ACHN (cell line): Measurements from ENCODE around the gene MMP11.

Experiments used
- DNase-seq: peaks from one replicate; pipeline ENCODE4 v3.0.0-alpha.2; 2015
- in situ Hi-C: cut with HindIII; loops from 2 replicates; pipeline ENCODE4 v1.10.0; 2017; ENCODE audit warnings: low sequenced_read_pairs, low pct_ligation_motif_present, low pct_unique_long_range_greater_than_20kb

MMP11 gene

DNA sequence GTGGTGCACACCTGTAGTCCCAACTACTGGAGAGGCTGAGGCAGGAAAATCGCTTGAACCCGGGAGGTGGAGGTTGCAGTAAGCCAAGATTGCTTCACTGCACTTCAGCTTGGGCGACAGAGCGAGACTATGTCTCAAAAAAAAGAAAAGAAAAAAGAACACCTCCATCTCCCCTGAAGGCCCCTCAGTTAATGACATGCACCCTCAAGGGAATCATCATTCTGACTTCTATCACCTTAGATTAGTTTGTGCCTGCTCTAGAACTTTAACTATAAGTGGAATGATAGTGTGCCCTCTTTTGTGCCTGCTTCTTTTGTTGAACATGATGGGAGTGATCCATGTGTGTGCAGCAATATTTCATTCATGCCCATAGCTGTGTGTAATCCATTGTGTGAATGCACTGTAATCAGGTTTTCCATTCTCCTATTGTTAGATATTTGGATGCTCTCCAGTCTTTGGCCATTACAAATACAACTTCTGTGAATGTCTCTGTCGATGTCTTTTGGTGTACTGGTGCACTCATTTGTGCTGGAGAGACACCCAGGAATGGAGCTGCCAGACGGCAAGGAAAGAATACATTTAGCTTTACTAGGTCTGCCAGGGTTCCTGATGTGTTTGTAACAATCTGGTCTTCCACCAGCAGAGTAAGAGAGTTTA, 17.5 kb upstream of the MMP11 start:
- no peak for DNase-seq
- in situ Hi-C loops = no loop called here

DNA sequence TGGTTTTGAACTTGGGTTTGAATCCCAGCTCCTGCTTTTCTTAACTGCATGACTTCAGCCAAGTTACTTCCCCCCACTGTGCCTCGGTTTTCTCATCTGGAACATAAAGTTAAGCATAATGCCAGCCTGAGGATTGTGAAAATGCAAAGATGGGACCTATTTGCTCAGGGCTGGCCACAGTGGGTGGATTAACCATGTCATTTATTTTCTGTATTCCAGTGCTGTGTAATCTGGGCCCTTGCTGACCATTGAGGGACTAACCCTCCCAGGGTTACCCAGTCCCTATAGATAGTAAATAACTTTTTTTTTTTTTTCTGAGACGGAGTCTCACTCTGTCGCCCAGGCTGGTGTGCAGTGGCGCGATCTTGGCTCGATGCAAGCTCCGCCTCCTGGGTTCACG, 16.9 kb upstream of the MMP11 start:
- no peak for DNase-seq
- in situ Hi-C loops = no loop called here

DNA sequence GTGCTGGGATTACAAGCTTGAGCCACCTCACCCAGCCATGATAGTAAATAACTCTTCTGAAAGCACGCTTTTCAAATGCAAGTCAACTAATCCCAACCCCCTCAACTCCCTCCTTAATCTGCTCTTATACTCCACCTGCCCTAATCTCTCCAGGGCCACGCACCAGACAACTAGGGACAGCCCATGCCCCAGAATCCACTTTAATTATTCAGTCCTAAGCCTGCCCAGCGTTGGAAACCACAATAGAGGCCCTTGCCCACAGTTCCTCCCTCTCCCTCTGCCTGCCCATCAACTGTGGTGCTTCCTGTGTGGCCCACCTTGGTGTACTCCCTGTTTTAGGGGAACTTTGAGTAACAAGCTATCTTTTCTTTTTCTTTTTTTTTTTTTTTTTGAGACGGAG, 15.8 kb upstream of the MMP11 start:
- in situ Hi-C loops = no loop called here
- no peak for DNase-seq

DNA sequence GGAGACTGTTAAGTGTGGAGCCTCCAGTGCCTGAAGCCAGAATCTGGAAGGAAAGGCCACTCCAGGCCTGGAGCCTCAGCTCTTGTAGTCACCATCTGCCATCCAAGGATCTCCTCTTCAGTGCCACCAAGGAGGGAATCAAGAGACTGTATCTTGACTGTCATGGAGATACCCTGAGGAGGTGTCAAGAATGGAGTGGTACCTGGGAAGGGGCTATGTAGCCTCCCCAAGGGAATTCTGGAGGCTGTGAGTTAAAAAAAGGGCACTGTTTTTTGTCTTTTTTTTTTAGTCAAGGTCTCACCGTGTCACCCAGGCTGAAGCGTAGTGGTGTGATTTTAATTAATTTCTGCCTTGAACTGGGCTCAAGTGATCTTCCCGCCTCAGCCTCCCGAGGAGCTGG, 13.1 kb upstream of the MMP11 start:
- in situ Hi-C loops = no loop called here
- DNase-seq = no peak

DNA sequence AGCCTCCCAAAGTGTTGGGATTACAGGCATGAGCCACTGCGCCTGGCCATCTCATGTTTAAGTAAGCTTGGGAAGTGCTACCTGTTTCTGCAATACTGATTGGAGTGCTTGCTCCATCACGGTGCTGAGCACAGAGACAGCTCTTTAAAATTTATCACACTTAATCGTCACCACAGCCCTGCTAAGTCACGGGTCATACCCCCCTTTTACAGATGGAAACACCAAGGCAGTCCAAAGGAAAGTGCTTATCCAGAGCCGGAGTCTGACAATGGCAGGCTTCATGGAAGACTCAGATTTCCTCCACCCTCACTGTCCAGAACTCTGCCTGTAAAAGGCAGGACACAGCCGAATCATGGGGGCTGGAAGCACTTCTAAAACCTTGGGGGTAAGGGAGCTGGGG, 12.6 kb upstream of the MMP11 start:
- DNase-seq = no peak
- in situ Hi-C loops = no loop called here

DNA sequence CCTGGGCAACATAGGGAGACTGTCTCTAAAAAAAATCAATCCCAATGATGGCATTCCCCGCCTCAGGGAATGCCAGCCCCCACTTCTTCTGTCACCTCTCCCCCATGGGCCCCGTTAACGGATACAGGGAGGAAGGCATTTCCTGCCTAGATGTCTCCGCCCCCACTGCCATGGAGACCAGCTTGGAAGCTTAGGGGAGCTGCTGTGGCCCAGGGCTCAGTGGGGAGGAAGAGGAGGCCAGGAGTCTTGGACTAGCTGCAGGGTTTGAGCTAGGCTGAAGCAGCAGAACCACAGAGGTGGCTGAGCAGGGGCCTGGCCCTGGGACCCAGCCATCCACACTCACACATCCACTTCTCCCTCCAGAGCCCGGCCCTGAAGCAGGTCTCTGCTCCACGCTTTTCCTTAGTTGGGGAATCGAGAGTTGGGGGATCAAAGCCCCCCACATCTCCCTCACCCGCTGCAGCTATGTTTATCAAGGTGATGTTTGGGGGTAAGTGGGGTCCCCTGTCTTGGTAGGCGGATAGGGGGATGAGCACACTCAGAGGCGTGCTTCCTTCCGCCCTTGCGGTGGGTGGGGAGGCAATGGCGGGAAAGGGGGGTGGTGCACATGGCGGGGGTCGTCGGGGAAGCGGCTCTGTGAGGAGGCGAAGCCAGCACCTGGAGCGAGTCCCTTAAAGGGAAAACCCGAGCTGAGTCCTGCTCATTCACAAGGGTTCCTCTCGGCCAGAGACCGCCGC, 9.6 kb upstream of the MMP11 start, which contains the start of gene C22orf15:
Gene C22orf15 (plus strand): TSS at position 149 of the 737 bp plus-strand sequence. CDS start 317 bp downstream, at position 466.
- DNase-seq = no peak
- in situ Hi-C loops = no loop called here

DNA sequence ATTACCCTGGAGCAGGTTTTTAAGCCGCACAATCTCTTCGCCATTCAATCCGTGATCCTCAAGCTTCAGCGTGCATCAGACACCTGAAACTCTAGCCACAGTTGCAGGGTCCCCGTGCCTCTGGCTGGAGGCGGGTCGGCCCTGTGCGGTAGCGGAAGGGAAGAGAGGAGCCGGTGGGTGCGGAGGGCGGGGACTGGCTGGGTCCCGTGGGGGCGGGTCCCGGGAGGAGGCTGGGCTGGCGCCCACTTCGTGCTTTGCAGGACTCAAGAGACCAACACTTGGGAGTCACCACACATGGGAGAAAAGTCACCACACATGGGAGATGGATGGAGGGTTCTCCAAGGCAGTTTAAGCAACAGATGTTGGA, 9.1 kb upstream of the MMP11 start:
- in situ Hi-C loops = no loop called here
- DNase-seq = no peak

DNA sequence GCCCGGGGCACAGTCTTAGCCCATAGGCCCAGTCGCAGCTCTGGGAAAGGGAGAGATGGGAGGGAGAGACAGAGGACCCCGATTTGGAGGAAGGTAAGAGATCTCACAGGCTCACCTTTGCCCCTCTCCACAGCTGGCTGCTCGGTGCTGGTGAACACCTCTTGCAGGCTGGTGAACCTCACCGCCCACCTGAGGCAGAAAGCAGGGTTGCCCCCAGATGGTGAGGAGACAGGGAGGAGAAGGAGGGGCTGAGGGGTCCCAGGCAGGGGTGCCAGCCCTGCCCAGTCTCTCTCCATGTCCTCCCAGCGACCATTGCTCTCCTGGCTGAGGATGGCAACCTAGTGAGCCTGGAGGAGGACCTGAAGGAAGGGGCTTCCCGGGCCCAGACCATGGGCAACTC, 8.7 kb upstream of the MMP11 start:
- in situ Hi-C loops = no loop called here
- DNase-seq = no peak

DNA sequence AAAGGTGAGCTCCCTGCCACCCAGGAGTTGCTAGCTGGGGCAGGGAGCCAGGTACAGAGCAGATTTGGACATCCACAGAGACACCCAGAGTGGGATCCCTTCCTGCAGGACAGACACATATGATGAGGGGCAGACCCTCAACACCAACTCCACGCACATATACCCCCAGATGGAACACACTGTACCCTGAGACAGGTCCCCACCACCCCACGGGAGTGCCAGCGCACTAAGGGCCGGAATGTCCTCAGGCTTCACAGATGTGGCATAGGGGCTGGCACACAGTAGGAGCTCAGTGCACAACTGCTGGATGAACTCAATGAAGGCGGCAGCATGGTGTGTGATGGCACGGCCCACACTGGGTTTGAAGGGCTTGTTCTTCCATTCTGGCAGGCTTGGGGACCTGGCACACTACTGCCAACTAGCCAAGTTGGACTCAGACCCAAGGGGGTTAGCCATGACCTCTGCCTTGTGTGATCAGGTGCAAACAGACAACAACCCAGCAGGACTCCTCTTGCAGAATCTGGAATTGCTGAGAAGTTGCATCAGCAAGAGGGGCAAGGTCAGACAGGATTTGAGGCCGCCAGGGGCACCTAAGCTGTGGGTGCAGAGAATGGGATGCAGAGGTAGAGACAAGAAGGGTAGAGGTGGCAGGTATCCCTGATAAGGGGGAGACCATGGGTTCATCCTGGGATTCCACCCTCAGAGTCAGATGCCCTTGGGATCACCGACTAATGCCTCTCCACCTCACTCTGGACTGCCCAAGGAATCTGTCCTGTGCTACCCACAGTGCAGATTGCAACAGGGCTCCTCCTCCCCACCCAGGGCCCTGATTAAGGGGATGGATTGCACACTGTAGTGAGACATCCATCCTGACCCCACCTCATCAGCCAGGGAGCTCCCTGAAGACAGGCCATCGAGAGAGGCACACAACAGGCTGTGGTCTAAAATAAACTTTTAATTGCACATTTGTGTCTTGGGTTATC, 7.5 kb upstream of the MMP11 start:
- no peak for DNase-seq
- in situ Hi-C loops = no loop called here

DNA sequence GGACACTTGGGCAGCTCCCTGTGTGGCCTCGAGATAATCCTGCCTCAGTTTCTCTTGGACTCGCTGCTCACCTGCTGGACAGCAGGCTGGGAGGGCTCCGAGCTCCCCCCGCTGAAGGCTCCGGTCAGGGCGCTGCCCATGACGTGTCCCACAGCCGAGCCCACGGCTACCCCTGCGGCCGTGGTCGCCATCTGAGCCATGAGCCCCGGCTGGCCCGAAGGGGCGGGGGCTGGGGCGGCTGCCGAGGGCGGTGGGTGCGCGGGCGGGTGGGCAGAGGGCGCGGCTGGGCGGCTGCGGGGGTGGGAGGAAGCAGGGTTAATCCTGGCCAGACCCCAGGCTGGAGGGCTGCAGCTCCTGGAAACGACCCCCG, 5.4 kb upstream of the MMP11 start:
- in situ Hi-C loops = no loop called here
- no peak for DNase-seq

DNA sequence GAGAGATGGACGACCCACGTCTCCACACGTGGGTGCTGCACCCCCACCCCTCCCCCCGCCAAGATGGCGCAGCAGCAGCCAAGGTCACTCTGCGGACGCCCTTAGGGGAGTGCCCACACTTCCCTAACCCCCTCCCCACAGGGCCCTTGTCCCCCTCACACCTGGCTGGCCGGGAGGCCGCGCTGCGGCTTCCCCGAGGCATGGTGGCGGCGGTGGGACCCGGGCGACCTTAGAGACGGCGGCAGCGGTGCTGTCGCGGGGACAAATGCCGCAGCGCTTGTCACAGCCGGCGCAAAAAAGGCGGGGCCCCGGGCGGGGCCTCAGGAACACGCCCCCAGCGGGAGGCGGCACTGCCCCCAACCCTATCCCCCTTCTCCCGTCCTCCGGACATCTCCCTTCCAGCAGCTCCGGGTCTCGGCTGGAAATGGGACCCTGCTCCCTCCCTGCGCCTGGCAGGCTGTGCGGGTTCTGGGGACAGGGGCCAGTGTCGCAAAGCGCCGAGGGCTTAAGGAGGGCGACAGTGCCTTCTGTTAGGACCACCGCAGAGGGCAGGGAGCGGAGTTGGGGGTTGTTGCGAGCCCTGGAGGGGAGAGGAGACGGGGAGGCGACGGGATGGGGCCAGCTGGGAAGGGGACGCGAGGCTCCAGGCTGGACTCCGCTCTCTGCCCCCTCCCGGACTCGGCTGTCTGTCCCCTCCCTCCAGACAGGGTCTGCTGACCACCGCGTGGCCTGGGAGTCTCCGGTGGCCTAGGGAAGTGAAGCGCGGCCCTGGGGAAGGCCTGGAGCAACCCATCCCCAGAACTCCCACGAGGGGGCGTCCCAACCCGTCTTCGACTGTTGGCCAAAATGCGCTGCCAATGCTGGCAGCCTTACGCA, 4.7 kb upstream of the MMP11 start, which contains the start of gene CHCHD10:
Gene CHCHD10 (minus strand): TSS at position 300 of the 876 bp plus-strand sequence. CDS start 98 bp downstream, at position 202.
- DNase-seq = peak; percentile 72
- in situ Hi-C loops = no loop called here

DNA sequence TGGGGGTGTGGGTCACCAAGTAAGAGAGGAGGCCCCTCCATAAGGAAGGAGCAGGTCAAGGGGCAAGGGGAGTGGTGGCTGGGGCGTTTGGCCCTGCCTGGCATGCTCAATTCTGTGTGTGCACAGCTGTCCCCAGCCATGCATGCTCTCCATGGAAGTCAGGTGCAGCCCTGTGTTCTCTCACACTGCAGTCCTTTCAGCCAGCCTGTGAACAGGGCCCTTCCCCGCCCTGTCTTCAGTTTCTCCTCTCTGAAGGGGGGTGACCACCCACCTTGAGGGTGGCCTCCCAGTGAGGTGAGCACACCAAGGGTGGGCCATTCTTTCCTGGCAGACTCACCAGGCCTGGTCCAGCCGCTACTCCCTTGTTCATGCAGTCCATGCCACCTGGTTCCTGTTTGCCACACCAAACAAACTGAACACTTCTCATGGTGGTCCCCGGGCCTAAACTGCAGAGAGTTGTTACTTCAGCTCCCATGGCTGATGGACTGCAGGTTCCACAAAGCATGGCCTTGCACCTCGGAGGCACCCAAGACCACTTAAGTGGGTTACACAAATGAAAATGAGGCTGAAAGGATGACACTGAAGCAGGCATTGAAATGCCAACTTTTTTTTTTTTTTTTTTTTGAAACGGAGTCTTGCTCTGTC, 3.2 kb upstream of the MMP11 start:
- DNase-seq = no peak
- in situ Hi-C loops = no loop called here

DNA sequence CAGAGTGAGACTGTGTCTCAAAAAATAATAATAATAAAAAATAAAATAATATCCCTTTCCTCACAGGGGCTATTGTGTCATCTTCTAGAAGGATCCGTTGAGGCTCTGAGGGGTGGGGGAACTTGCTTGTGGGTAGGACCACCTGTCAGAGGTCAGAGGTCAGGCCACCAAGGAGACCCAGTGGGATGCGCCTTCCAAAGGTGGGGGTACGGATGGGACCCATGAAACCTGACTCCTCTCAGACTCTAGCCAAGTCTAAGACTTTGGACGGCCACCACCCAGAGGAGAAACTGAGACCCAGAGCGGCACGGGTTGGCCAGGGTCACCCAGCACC, 367 bp upstream of the MMP11 start:
- in situ Hi-C loops = no loop called here
- no peak for DNase-seq

DNA sequence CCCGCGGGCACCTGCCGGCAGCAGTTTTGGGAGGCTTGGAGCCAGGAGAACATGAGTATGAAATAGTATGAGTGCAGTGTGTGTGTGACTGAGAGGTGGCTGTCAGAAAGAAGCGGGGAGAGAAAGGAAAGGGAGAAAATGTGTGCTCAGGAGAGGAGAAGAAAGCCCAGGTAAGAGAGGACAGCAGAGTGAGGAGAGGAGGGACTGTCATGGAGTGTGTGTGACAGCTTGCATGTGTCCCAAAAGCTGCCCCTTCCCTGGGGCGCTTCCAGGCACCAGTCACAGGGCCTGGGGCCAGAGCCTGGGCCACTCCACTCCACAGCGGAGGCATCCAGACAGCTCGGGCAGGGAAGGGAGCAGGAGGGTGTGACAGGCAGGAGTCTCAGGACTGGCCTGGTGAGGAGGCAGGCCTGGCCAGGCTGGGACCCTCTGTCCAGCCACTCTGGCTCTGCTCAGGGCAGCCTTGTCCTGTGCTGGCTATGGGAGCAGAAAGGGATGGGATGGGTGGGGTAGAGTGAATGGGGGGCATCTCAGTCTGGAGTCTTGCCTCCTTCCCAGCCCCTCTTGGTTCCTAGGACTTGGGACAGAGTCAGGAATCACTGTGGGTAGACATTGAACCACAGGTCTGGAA, 949 bp downstream of the MMP11 start:
- in situ Hi-C loops = no loop called here

DNA sequence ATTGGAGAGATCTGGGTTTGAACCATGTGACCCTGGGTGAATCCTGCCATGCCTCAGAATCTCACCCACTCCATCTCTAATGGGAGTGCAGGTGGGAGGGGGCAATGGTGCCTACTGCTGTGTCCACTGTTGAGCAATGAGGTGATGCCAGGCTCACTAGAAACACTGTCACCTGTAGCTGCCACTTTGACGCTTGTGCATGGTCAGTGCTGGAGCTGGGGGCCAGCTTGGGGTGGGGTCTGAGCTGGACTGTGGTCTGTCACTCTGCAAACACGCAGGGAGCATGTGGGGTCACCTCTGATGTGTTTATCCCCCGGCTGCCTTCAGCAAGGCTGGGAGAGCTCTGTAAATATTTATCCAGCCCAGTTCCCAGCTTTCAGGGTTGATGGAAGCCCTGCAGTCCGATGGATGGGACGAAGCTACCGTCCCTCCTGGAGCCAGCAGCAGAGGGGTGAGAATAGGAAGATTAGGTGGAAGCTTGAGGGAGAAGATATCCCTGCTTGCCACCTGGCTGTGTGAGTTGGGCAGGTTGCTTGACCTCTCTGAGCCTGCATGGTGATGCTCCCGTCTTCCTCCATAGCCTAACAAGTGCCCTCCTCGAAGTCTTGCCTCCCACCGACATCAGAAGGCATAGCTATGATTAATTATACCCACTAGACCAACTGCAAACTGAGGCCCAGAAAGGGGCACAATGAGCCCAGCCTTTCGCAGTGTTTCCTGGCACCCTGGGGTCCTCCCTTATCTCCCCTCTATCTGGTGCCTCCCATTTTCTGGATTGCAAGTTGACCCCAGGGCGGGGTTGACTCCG, 1.7 kb downstream of the MMP11 start:
- DNase-seq = no peak
- in situ Hi-C loops = no loop called here

More for the DNA sequence above, 949 bp downstream of the MMP11 start:
- no peak for DNase-seq

DNA sequence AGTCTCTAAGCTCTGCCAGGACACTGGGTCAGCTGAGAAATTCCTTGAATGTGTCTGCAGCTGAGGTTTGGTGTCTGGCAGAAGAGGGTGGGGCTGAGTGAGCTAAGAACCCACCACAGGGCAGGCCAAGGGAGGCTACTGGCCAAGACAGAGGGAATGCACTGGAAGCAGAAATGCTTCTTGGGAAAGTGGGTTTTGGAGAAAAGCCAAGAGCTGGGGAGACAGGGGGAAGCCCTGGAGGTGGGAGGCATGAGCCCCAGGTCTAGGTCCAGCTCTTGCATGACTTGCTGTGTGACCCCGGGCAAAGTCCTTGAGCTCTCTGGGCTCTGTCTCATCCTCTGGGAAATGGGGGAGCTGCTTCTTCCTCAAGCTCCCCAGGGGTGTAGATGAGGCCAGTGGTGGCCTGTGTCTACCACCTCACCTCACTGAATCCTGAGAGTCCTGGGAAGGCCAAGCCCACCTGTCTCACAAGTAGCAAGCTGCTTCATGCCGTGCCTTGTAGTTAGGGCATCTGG, 2.3 kb downstream of the MMP11 start:
- peak; percentile 61 for DNase-seq
- in situ Hi-C loops = no loop called here
